ENCODE measurements around the gene ABHD3. TPM values are rescaled to one million over a fixed set of nuclear protein-coding genes. Genes with fewer than 3 reads are reported as not detected.
A peak's percentile ranks its signal among the peaks of the same experiment; 100 is the strongest.
"Not testable (repeated sequence)": the region's sequence is repeated elsewhere in the genome, so short reads cannot be mapped to it uniquely, and the experiment has no call there.

The ABHD3 gene
- total and polyA plus RNA-seq, 4 donors = 7.6 to 22.6 (median 19.6) TPM

- peak overlapping the region; percentile 85 to 95 for H3K4me3 ChIP-seq (ENCODE audit: low read length in 2 of 2)
- intact Hi-C loops (cut with DNase I) = loop anchor here (2.0 to 5.0 kb wide), 4 partner anchors 36 to 139 kb away; partner anchors contain the start of genes ABHD3 (in 2 of the 2) and ESCO1 (in 1 of the 2)
- no peaks in the 10 kb centered on the region for H3K9me3 ChIP-seq (ENCODE audit: control insufficient read depth, low read length)
- DNase-seq (peak in 1 of 2 donors; percentile 88), ATAC-seq (ENCODE audit: low FRiP score) (no peak)
- H3K27ac ChIP-seq (ENCODE audit: low read depth in 1 of 2, low read length in 2 of 2) = peak overlapping the region; percentile 53 to 60
- H3K4me1 ChIP-seq (ENCODE audit: control insufficient read depth in 1 of 2, insufficient read depth in 2 of 2, low read length in 2 of 2) = no peaks in the 10 kb centered on the region
- no peaks in the 10 kb centered on the region for H3K36me3 ChIP-seq (ENCODE audit: control insufficient read depth in 1 of 2, insufficient read depth in 2 of 2, low read length in 1 of 2)
- no peaks in the 10 kb centered on the region for H3K27me3 ChIP-seq (ENCODE audit: control insufficient read depth in 1 of 2, insufficient read depth in 2 of 2, low read length in 1 of 2)
- 0 to 1% methylated on average over 7 to 41 of the region's 41 CpGs for WGBS, 2 donors
Measured at GRCh38 chr18:21741312-21741561, 36.7 kb upstream of the ABHD3 start.

- no peaks in the 10 kb centered on the region for H3K9me3 ChIP-seq (ENCODE audit: control insufficient read depth, low read length)
- WGBS, 2 donors = 0% methylated on average over 48 to 76 of the region's 76 CpGs
- H3K27ac ChIP-seq (ENCODE audit: low read depth in 1 of 2, low read length in 2 of 2) = peak within 1 kb of the TSS; percentile 53 to 60
- no peaks in the 10 kb centered on the region for H3K36me3 ChIP-seq (ENCODE audit: control insufficient read depth in 1 of 2, insufficient read depth in 2 of 2, low read length in 1 of 2)
- H3K4me1 ChIP-seq (ENCODE audit: control insufficient read depth in 1 of 2, insufficient read depth in 2 of 2, low read length in 2 of 2) = no peaks in the 10 kb centered on the region
- H3K27me3 ChIP-seq (ENCODE audit: control insufficient read depth in 1 of 2, insufficient read depth in 2 of 2, low read length in 1 of 2) = no peaks in the 10 kb centered on the region
- intact Hi-C loops (cut with DNase I) = loop anchor here (2.0 to 5.0 kb wide), 4 partner anchors 36 to 138 kb away; partner anchors contain the start of genes ABHD3 (in 2 of the 2) and ESCO1 (in 1 of the 2)
- peak within 1 kb of the TSS; percentile 85 to 95 for H3K4me3 ChIP-seq (ENCODE audit: low read length in 2 of 2)
- DNase-seq (peak; percentile 99 to 100), ATAC-seq (ENCODE audit: low FRiP score) (peak; percentile 100)
Measured at GRCh38 chr18:21740538-21741311, 36.2 kb upstream of the ABHD3 start, which contains the start of gene MIB1. Gene MIB1, plus strand, starts transcription at chr18:21740792. Its CDS starts 792 bp downstream, at chr18:21741584.

GRCh38 chr18:21739604-21740537, 35.3 kb upstream of the ABHD3 start:
- 43 to 46% methylated on average over 21 of the region's 21 CpGs for WGBS, 2 donors
- peak overlapping the region in 1 of 2 donors; percentile 13 for H3K27ac ChIP-seq (ENCODE audit: low read depth in 1 of 2, low read length in 2 of 2)
- intact Hi-C loops (cut with DNase I) = loop anchor here (2.0 to 5.0 kb wide), 4 partner anchors 35 to 138 kb away; partner anchors contain the start of genes ABHD3 (in 2 of the 2) and ESCO1 (in 1 of the 2)
- no peak for DNase-seq
- peak overlapping the region; percentile 8 to 46 for H3K4me3 ChIP-seq (ENCODE audit: low read length in 2 of 2)
- H3K4me1 ChIP-seq (ENCODE audit: control insufficient read depth in 1 of 2, insufficient read depth in 2 of 2, low read length in 2 of 2) = no peaks in the 10 kb centered on the region
- no peaks in the 10 kb centered on the region for H3K36me3 ChIP-seq (ENCODE audit: control insufficient read depth in 1 of 2, insufficient read depth in 2 of 2, low read length in 1 of 2)
- no peaks in the 10 kb centered on the region for H3K9me3 ChIP-seq (ENCODE audit: control insufficient read depth, low read length)
- H3K27me3 ChIP-seq (ENCODE audit: control insufficient read depth in 1 of 2, insufficient read depth in 2 of 2, low read length in 1 of 2) = no peaks in the 10 kb centered on the region
- peak; percentile 2 for ATAC-seq (ENCODE audit: low FRiP score)

GRCh38 chr18:21736926-21737325, 32.4 kb upstream of the ABHD3 start:
- H3K27me3 ChIP-seq (ENCODE audit: control insufficient read depth in 1 of 2, insufficient read depth in 2 of 2, low read length in 1 of 2); intact Hi-C loops (cut with DNase I); ATAC-seq (ENCODE audit: low FRiP score); H3K9me3 ChIP-seq (ENCODE audit: control insufficient read depth, low read length); H3K36me3 ChIP-seq (ENCODE audit: control insufficient read depth in 1 of 2, insufficient read depth in 2 of 2, low read length in 1 of 2); H3K4me3 ChIP-seq (ENCODE audit: low read length in 2 of 2); DNase-seq; H3K27ac ChIP-seq (ENCODE audit: low read depth in 1 of 2, low read length in 2 of 2); H3K4me1 ChIP-seq (ENCODE audit: control insufficient read depth in 1 of 2, insufficient read depth in 2 of 2, low read length in 2 of 2): not testable (repeated sequence)
- WGBS, 2 donors = 91 to 96% methylated on average over 4 of the region's 4 CpGs

- no peaks in the 10 kb centered on the region for H3K4me1 ChIP-seq (ENCODE audit: control insufficient read depth in 1 of 2, insufficient read depth in 2 of 2, low read length in 2 of 2)
- H3K4me3 ChIP-seq (ENCODE audit: low read length in 2 of 2) = no peak overlapping the region
- DNase-seq (no peak), ATAC-seq (ENCODE audit: low FRiP score) (no peak)
- intact Hi-C loops (cut with DNase I) = no loop called here
- no peaks in the 10 kb centered on the region for H3K36me3 ChIP-seq (ENCODE audit: control insufficient read depth in 1 of 2, insufficient read depth in 2 of 2, low read length in 1 of 2)
- 60% methylated on average over 12 of the region's 12 CpGs for WGBS, 2 donors
- H3K27ac ChIP-seq (ENCODE audit: low read depth in 1 of 2, low read length in 2 of 2) = no peak overlapping the region
- H3K9me3 ChIP-seq (ENCODE audit: control insufficient read depth, low read length) = no peaks in the 10 kb centered on the region
- no peaks in the 10 kb centered on the region for H3K27me3 ChIP-seq (ENCODE audit: control insufficient read depth in 1 of 2, insufficient read depth in 2 of 2, low read length in 1 of 2)
Measured at GRCh38 chr18:21735452-21736015, 31.0 kb upstream of the ABHD3 start.

GRCh38 chr18:21733011-21733410, 28.4 kb upstream of the ABHD3 start:
- H3K36me3 ChIP-seq (ENCODE audit: control insufficient read depth in 1 of 2, insufficient read depth in 2 of 2, low read length in 1 of 2) = no peaks in the 10 kb centered on the region
- no peaks in the 10 kb centered on the region for H3K4me1 ChIP-seq (ENCODE audit: control insufficient read depth in 1 of 2, insufficient read depth in 2 of 2, low read length in 2 of 2)
- H3K4me3 ChIP-seq (ENCODE audit: low read length in 2 of 2) = no peak overlapping the region
- H3K27ac ChIP-seq (ENCODE audit: low read depth in 1 of 2, low read length in 2 of 2) = no peak overlapping the region
- H3K9me3 ChIP-seq (ENCODE audit: control insufficient read depth, low read length) = no peaks in the 10 kb centered on the region
- no peak for ATAC-seq (ENCODE audit: low FRiP score)
- 91 to 97% methylated on average over 5 of the region's 5 CpGs for WGBS, 2 donors
- no peaks in the 10 kb centered on the region for H3K27me3 ChIP-seq (ENCODE audit: control insufficient read depth in 1 of 2, insufficient read depth in 2 of 2, low read length in 1 of 2)
- intact Hi-C loops (cut with DNase I) = no loop called here
- no peak for DNase-seq

GRCh38 chr18:21727702-21728101, 23.1 kb upstream of the ABHD3 start:
- ATAC-seq (ENCODE audit: low FRiP score) (no peak), DNase-seq (no peak)
- no peak overlapping the region for H3K4me3 ChIP-seq (ENCODE audit: low read length in 2 of 2)
- no peaks in the 10 kb centered on the region for H3K9me3 ChIP-seq (ENCODE audit: control insufficient read depth, low read length)
- no peak overlapping the region for H3K27ac ChIP-seq (ENCODE audit: low read depth in 1 of 2, low read length in 2 of 2)
- peaks cover 0 to 2% of the 10 kb centered on the region in 2 donors for H3K36me3 ChIP-seq (ENCODE audit: control insufficient read depth in 1 of 2, insufficient read depth in 2 of 2, low read length in 1 of 2)
- no peaks in the 10 kb centered on the region for H3K27me3 ChIP-seq (ENCODE audit: control insufficient read depth in 1 of 2, insufficient read depth in 2 of 2, low read length in 1 of 2)
- intact Hi-C loops (cut with DNase I) = no loop called here
- WGBS, 2 donors = 56 to 82% methylated on average over 2 of the region's 2 CpGs
- no peaks in the 10 kb centered on the region for H3K4me1 ChIP-seq (ENCODE audit: control insufficient read depth in 1 of 2, insufficient read depth in 2 of 2, low read length in 2 of 2)

GRCh38 chr18:21725201-21725600, 20.6 kb upstream of the ABHD3 start:
- 83 to 84% methylated on average over 4 of the region's 4 CpGs for WGBS, 2 donors
- DNase-seq (no peak), ATAC-seq (ENCODE audit: low FRiP score) (no peak)
- no peaks in the 10 kb centered on the region for H3K9me3 ChIP-seq (ENCODE audit: control insufficient read depth, low read length)
- no peaks in the 10 kb centered on the region for H3K4me1 ChIP-seq (ENCODE audit: control insufficient read depth in 1 of 2, insufficient read depth in 2 of 2, low read length in 2 of 2)
- no peaks in the 10 kb centered on the region for H3K27me3 ChIP-seq (ENCODE audit: control insufficient read depth in 1 of 2, insufficient read depth in 2 of 2, low read length in 1 of 2)
- no peak overlapping the region for H3K4me3 ChIP-seq (ENCODE audit: low read length in 2 of 2)
- intact Hi-C loops (cut with DNase I) = no loop called here
- H3K27ac ChIP-seq (ENCODE audit: low read depth in 1 of 2, low read length in 2 of 2) = no peak overlapping the region
- H3K36me3 ChIP-seq (ENCODE audit: control insufficient read depth in 1 of 2, insufficient read depth in 2 of 2, low read length in 1 of 2) = peaks cover 0 to 2% of the 10 kb centered on the region in 2 donors
